Liver (tissue), 9 donors: ENCODE data around the gene NRSN2. TPM values are rescaled to one million over a fixed set of nuclear protein-coding genes. Genes with fewer than 3 reads are reported as not detected.

Source experiments
- DNase-seq: peaks from one replicate; pipeline ENCODE4 v3.0.0-alpha.2; 2017; ENCODE audit warnings: low spot score
- H3K27ac ChIP-seq, 2 donors: one replicate each; pipeline ENCODE4 v1.7.0; 2013; ENCODE audit warnings: inconsistent platforms in 2 of 2, low read length in 2 of 2, control low read depth in 1 of 2, low read depth in 1 of 2, mild to moderate bottlenecking in 1 of 2
- H3K27me3 ChIP-seq, 4 donors: one replicate each; pipeline versions ENCODE4 v1.6.1 to v1.7.0; 2013; ENCODE audit warnings: low read length in 3 of 4, inconsistent platforms in 1 of 4, mild to moderate bottlenecking in 1 of 4, moderate library complexity in 1 of 4; ENCODE audit not compliant: control insufficient read depth in 4 of 4, insufficient read depth in 4 of 4
- H3K36me3 ChIP-seq, 4 donors: one replicate each; pipeline versions ENCODE4 v1.6.1 to v1.7.0; 2013; ENCODE audit warnings: low read length in 3 of 4, mild to moderate bottlenecking in 3 of 4, low read depth in 1 of 4, moderate library complexity in 1 of 4; ENCODE audit not compliant: control insufficient read depth in 4 of 4, insufficient read depth in 3 of 4
- H3K4me1 ChIP-seq, 4 donors: one replicate each; pipeline versions ENCODE4 v1.6.1 to v1.7.0; 2013; ENCODE audit warnings: low read length in 3 of 4, mild to moderate bottlenecking in 3 of 4, moderate library complexity in 1 of 4; ENCODE audit not compliant: control insufficient read depth in 4 of 4, insufficient read depth in 4 of 4
- H3K4me3 ChIP-seq, 3 donors: one replicate each; pipeline versions ENCODE4 v1.6.1 to v1.7.0; 2013; ENCODE audit warnings: low read length in 3 of 3, control low read depth in 1 of 3, low read depth in 1 of 3, mild to moderate bottlenecking in 1 of 3
- H3K9ac ChIP-seq, 2 donors: one replicate each; pipeline ENCODE4 v1.7.0; 2013; ENCODE audit warnings: low read length in 2 of 2, mild to moderate bottlenecking in 2 of 2, moderate library complexity in 2 of 2, control low read depth in 1 of 2, low read depth in 1 of 2
- H3K9me3 ChIP-seq, 4 donors: one replicate each; pipeline versions ENCODE4 v1.6.1 to v1.7.0; 2013; ENCODE audit warnings: low read length in 3 of 4; ENCODE audit not compliant: control insufficient read depth in 4 of 4
- ATF3 ChIP-seq: IDR thresholded peaks from 2 replicates; pipeline ENCODE4 v1.6.1; 2016; ENCODE audit warnings: antibody characterized with exemption
- EGR1 ChIP-seq, 2 donors: IDR thresholded peaks; 2 replicates each; pipeline ENCODE4 v1.6.1; 2016 to 2018; ENCODE audit warnings: antibody characterized with exemption in 2 of 2, low read depth in 2 of 2
- FOXA1 ChIP-seq: IDR thresholded peaks from 2 replicates; pipeline ENCODE4 v1.6.1; 2016; ENCODE audit warnings: antibody characterized with exemption
- FOXA2 ChIP-seq: IDR thresholded peaks from 2 replicates; pipeline ENCODE4 v1.6.1; 2016; ENCODE audit warnings: antibody characterized with exemption
- GABPA ChIP-seq, 2 donors: IDR thresholded peaks in 1 of 2; conservative IDR thresholded peaks in 1 of 2; 2 replicates each; pipeline ENCODE4 v1.6.1; 2016; ENCODE audit warnings: antibody characterized with exemption in 2 of 2, mild to moderate bottlenecking in 1 of 2, moderate library complexity in 1 of 2
- HNF4A ChIP-seq, 2 donors: conservative IDR thresholded peaks; 2 replicates each; pipeline ENCODE4 v1.6.1; 2016; ENCODE audit warnings: antibody characterized with exemption in 2 of 2, mild to moderate bottlenecking in 2 of 2
- HNF4G ChIP-seq: IDR thresholded peaks from 2 replicates; pipeline ENCODE4 v1.6.1; 2016; ENCODE audit warnings: antibody characterized with exemption
- JUND ChIP-seq, 2 donors: IDR thresholded peaks; 2 replicates each; pipeline ENCODE4 v1.6.1; 2016; ENCODE audit warnings: antibody characterized with exemption in 2 of 2
- NR2F2 ChIP-seq: IDR thresholded peaks from 2 replicates; pipeline ENCODE4 v1.6.1; 2016; ENCODE audit warnings: antibody characterized with exemption
- RAD21 ChIP-seq, 2 donors: IDR thresholded peaks; 2 replicates each; pipeline ENCODE4 v1.6.1; 2016; ENCODE audit warnings: antibody characterized with exemption in 2 of 2, mild to moderate bottlenecking in 2 of 2
- RXRA ChIP-seq, 2 donors: IDR thresholded peaks; 2 replicates each; pipeline ENCODE4 v1.6.1; 2017 to 2018; ENCODE audit warnings: antibody characterized with exemption in 2 of 2, mild to moderate bottlenecking in 1 of 2
- SP1 ChIP-seq: IDR thresholded peaks from 2 replicates; pipeline ENCODE4 v1.6.1; 2018; ENCODE audit warnings: antibody characterized with exemption, mild to moderate bottlenecking
- TAF1 ChIP-seq: conservative IDR thresholded peaks from 2 replicates; pipeline ENCODE4 v1.6.1; 2016; ENCODE audit warnings: antibody characterized with exemption, mild to moderate bottlenecking
- YY1 ChIP-seq: IDR thresholded peaks from 2 replicates; pipeline ENCODE4 v1.6.1; 2016; ENCODE audit warnings: antibody characterized with exemption, mild to moderate bottlenecking
- ZBTB33 ChIP-seq: IDR thresholded peaks from 2 replicates; pipeline ENCODE4 v1.6.1; 2016; ENCODE audit warnings: antibody characterized with exemption
- WGBS: extraction: QIAGEN DNeasy Blood & Tissue Kit; methylation state at CpG from one replicate; pipeline ENCODE4 v1.1.7; 2013; 5-methylcytosine and 5-hydroxymethylcytosine counted together
- polyA plus RNA-seq, 2 donors: library from polyadenylated mRNA; stranded (reverse) in 1 of 2; unstranded in 1 of 2; fragments of 200-250 nt in 1 of 2; fragments of >200 nt in 1 of 2; fragmentation: Nextera tagmentation in 1 of 2; extraction: Ambion mirVana in 1 of 2; gene quantifications; one replicate each; pipeline versions ENCODE4 v1.2.1 to v1.2.3, GENCODE V29; 2013 to 2015
- total RNA-seq, 2 donors: library from RNA; depleted of rRNA; stranded (reverse); fragments of >200 nt; gene quantifications; one replicate each; pipeline ENCODE4 v1.2.3, GENCODE V29; 2014
- TF ChIP-seq, protein P1 (sequence below): IDR thresholded peaks from 2 replicates; pipeline ENCODE4 v1.6.1; 2016; ENCODE audit warnings: antibody characterized with exemption
- TF ChIP-seq, protein P2 (sequence below): IDR thresholded peaks from 2 replicates; pipeline ENCODE4 v1.6.1; 2016; ENCODE audit warnings: antibody characterized with exemption, mild to moderate bottlenecking
- TF ChIP-seq, protein P3 (sequence below): fragments of 150-350 bp; IDR thresholded peaks from 2 replicates; pipeline ENCODE4 v1.5.1; 2017; ENCODE audit warnings: improper control_type of control experiment, low read depth, low read length; ENCODE audit not compliant: missing input control
- donor health status: healthy.
- donor health status: healthy.
- donor health status: healthy.
- donor health status: healthy.
- donor health status: healthy.

NRSN2 gene
- total and polyA plus RNA-seq, 4 donors: 1.9 to 12.0 (median 4.7) TPM

GRCh38 chr20:316316-317068 is 30.4 kb upstream of the NRSN2 start:
- Histone ChIP-seq H3K4me3 (no peak overlapping the region), H3K36me3 (no peaks in the 10 kb centered on the region), H3K4me1 (no peaks in the 10 kb centered on the region), H3K9ac (no peak overlapping the region), H3K27ac (no peak overlapping the region), H3K9me3 (no peaks in the 10 kb centered on the region), H3K27me3 (no peaks in the 10 kb centered on the region)
- no peak for DNase-seq
- TF ChIP-seq RAD21 (IDR thresholded peaks at IDR 0.05) (no peak), HNF4A (conservative IDR thresholded peaks at IDR 0.05) (no peak), FOXA1 (no peak), SP1 (no peak), ATF3 (no peak), YY1 (no peak), FOXA2 (no peak)
- TF ChIP-seq, protein P1, sequence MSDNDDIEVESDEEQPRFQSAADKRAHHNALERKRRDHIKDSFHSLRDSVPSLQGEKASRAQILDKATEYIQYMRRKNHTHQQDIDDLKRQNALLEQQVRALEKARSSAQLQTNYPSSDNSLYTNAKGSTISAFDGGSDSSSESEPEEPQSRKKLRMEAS: no peak
- WGBS: 92% methylated on average over 2 of the region's 2 CpGs

DNA sequence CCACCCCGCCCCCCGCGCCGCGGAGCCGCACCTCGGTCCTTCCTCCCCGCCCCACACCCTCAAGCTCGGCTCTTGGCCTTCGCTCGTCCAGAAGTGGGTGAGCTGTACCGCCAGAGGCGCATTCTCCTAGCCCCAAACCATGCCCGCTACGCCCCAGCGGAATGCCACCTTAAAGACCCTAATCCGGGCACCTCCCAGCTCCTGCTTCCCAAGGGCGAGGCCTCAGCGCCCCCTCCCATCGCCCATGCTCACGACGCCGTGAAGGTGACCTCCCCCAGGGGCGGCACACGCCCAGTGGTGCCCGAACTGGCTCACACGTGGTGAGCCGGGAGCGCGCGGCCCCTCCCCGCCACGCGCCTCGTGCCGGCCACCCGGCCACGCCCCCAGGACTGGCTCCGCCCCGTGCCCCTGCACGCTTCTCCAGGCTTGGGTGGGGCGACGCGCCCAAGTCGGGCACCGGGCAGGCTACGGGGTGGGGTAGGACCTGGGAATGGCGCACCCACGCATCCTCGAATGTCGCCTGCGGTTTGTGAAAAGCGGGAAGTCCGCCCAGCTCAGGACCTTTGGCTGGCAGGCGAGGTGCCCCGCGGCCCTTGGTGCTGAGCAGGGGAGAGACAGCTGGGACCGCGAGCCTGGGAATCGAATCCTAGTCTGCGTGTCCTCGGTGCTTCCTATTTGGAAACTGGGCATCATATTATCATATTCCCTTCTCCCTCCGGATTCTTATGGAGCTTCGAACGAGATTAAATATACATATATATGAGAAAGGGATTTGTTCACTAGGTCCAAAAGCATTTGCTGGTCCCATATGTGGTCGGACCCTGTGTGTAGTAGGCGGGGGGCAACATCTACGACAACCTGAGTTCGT is 22.5 kb upstream of the NRSN2 start:
- Histone ChIP-seq H3K4me1 (peaks cover 7 to 31% (median 16%) of the 10 kb centered on the region in 4 donors), H3K27ac (peak overlapping the region; percentile 88 to 89), H3K27me3 (no peaks in the 10 kb centered on the region), H3K9me3 (no peaks in the 10 kb centered on the region), H3K36me3 (no peaks in the 10 kb centered on the region), H3K4me3 (peak overlapping the region; percentile 68 to 88 (median 85)), H3K9ac (peak overlapping the region; percentile 72 to 90)
- TF ChIP-seq, protein P1: peak; percentile 17
- no peak for TF ChIP-seq HNF4G
- no peak for TF ChIP-seq ATF3
- peak; percentile 55 for TF ChIP-seq YY1
- no peak for TF ChIP-seq GABPA (IDR thresholded peaks at IDR 0.05 in 1 of 2, conservative IDR thresholded peaks at IDR 0.05 in 1 of 2)
- TF ChIP-seq JUND (IDR thresholded peaks at IDR 0.05): no peak
- peak in 1 of 2 donors; percentile 4 for TF ChIP-seq RAD21 (IDR thresholded peaks at IDR 0.05)
- TF ChIP-seq, protein P2, sequence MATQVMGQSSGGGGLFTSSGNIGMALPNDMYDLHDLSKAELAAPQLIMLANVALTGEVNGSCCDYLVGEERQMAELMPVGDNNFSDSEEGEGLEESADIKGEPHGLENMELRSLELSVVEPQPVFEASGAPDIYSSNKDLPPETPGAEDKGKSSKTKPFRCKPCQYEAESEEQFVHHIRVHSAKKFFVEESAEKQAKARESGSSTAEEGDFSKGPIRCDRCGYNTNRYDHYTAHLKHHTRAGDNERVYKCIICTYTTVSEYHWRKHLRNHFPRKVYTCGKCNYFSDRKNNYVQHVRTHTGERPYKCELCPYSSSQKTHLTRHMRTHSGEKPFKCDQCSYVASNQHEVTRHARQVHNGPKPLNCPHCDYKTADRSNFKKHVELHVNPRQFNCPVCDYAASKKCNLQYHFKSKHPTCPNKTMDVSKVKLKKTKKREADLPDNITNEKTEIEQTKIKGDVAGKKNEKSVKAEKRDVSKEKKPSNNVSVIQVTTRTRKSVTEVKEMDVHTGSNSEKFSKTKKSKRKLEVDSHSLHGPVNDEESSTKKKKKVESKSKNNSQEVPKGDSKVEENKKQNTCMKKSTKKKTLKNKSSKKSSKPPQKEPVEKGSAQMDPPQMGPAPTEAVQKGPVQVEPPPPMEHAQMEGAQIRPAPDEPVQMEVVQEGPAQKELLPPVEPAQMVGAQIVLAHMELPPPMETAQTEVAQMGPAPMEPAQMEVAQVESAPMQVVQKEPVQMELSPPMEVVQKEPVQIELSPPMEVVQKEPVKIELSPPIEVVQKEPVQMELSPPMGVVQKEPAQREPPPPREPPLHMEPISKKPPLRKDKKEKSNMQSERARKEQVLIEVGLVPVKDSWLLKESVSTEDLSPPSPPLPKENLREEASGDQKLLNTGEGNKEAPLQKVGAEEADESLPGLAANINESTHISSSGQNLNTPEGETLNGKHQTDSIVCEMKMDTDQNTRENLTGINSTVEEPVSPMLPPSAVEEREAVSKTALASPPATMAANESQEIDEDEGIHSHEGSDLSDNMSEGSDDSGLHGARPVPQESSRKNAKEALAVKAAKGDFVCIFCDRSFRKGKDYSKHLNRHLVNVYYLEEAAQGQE: peak; percentile 8
- TF ChIP-seq SP1: peak; percentile 9
- no peak for TF ChIP-seq TAF1
- TF ChIP-seq HNF4A (conservative IDR thresholded peaks at IDR 0.05): no peak
- no peak for TF ChIP-seq FOXA1
- TF ChIP-seq NR2F2: no peak
- TF ChIP-seq EGR1 (IDR thresholded peaks at IDR 0.05; ENCODE audit: low read depth in 2 of 2): no peak
- TF ChIP-seq FOXA2: no peak
- TF ChIP-seq ZBTB33: no peak
- no peak for TF ChIP-seq RXRA (IDR thresholded peaks at IDR 0.05)
- TF ChIP-seq, protein P3, sequence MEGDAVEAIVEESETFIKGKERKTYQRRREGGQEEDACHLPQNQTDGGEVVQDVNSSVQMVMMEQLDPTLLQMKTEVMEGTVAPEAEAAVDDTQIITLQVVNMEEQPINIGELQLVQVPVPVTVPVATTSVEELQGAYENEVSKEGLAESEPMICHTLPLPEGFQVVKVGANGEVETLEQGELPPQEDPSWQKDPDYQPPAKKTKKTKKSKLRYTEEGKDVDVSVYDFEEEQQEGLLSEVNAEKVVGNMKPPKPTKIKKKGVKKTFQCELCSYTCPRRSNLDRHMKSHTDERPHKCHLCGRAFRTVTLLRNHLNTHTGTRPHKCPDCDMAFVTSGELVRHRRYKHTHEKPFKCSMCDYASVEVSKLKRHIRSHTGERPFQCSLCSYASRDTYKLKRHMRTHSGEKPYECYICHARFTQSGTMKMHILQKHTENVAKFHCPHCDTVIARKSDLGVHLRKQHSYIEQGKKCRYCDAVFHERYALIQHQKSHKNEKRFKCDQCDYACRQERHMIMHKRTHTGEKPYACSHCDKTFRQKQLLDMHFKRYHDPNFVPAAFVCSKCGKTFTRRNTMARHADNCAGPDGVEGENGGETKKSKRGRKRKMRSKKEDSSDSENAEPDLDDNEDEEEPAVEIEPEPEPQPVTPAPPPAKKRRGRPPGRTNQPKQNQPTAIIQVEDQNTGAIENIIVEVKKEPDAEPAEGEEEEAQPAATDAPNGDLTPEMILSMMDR: no peak
- under 1% methylated on average over 69 of the region's 69 CpGs for WGBS
- DNase-seq: peak; percentile 96
